H1 (cell line): ENCODE results near the gene GNG14. TPM values are rescaled to one million over a fixed set of nuclear protein-coding genes. Genes with fewer than 3 reads are reported as not detected.

Experiments used
- CTCF ChIA-PET: fragments of 300-600 bp; sonication (Branson Sonifier 250); formaldehyde crosslinking; loops from one replicate; lab custom pipeline; 2021; ENCODE audit not compliant: partially characterized antibody; lab: Charles Lee
- POLR2A ChIA-PET: fragments of 300-600 bp; sonication (Branson Sonifier 250); formaldehyde crosslinking; loops from one replicate; lab custom pipeline; 2021; ENCODE audit warnings: inconsistent platforms; ENCODE audit not compliant: partially characterized antibody; lab: Charles Lee
- DNase-seq, 2 experiments: peaks; one replicate each; pipeline versions ENCODE4 v3.0.0 to v3.0.0-alpha.2; 2010 to 2022; ENCODE audit warnings: low spot score in 2 of 2, low read depth in 1 of 2, mixed read lengths in 1 of 2
- FAIRE-seq: peaks from 2 replicates; lab custom pipeline; 2011; peaks lifted over from hg19 to GRCh38; lab: Jason Lieb, UNC
- H2AFZ ChIP-seq: 2 replicates; pipeline ENCODE4 v1.8.1; 2012; ENCODE audit warnings: low read length, inconsistent platforms
- H2AK5ac ChIP-seq: 2 replicates; pipeline ENCODE4 v1.6.1; 2013; ENCODE audit warnings: low read depth, low read length
- H2BK120ac ChIP-seq: replicated peaks from 2 replicates; pipeline ENCODE3; 2013; ENCODE audit warnings: low read depth, low read length, inconsistent platforms
- H2BK12ac ChIP-seq: 2 replicates; pipeline ENCODE4 v1.6.1; 2013; ENCODE audit warnings: low read depth, low read length
- H2BK15ac ChIP-seq: 2 replicates; pipeline ENCODE4 v1.6.1; 2013; ENCODE audit warnings: low read length
- H2BK20ac ChIP-seq: 2 replicates; pipeline ENCODE4 v1.6.1; 2013; ENCODE audit warnings: low read length
- H2BK5ac ChIP-seq: 2 replicates; pipeline ENCODE4 v1.6.1; 2013; ENCODE audit warnings: low read depth, low read length
- H3K14ac ChIP-seq: 2 replicates; pipeline ENCODE4 v1.6.1; 2013; ENCODE audit warnings: inconsistent platforms; ENCODE audit not compliant: insufficient read length
- H3K18ac ChIP-seq: 2 replicates; pipeline ENCODE4 v1.6.1; 2013; ENCODE audit warnings: low read length; ENCODE audit errors: extremely low read depth
- H3K23ac ChIP-seq: 2 replicates; pipeline ENCODE4 v1.6.1; 2013; ENCODE audit warnings: inconsistent platforms; ENCODE audit not compliant: insufficient read length
- H3K23me2 ChIP-seq: 2 replicates; pipeline ENCODE4 v1.6.1; 2013; ENCODE audit warnings: low read depth, low read length
- H3K27ac ChIP-seq: 2 replicates; pipeline ENCODE4 v1.6.1; 2011; ENCODE audit warnings: low read depth, low read length, inconsistent platforms
- H3K27me3 ChIP-seq, 4 experiments: replicated peaks in 1 of 4; 1 replicate in 1 of 4; 2 replicates in 3 of 4; pipeline versions ENCODE4 v1.6.1 to v1.8.1; 2011 to 2013; ENCODE audit warnings: low read length in 3 of 4, mild to moderate bottlenecking in 3 of 4, inconsistent platforms in 2 of 4, mixed read lengths in 2 of 4, moderate library complexity in 1 of 4; ENCODE audit not compliant: control insufficient read depth in 3 of 4, insufficient read depth in 3 of 4; ENCODE audit errors: extremely low read depth in 1 of 4
- H3K36me3 ChIP-seq, 4 experiments: 2 replicates each; pipeline versions ENCODE4 v1.6.1 to v1.8.1; 2011 to 2013; ENCODE audit warnings: mild to moderate bottlenecking in 4 of 4, low read length in 3 of 4, moderate library complexity in 2 of 4, control low read depth in 1 of 4, inconsistent platforms in 1 of 4; ENCODE audit not compliant: insufficient read depth in 4 of 4, control insufficient read depth in 2 of 4
- H3K4ac ChIP-seq: replicated peaks from 2 replicates; pipeline ENCODE3; 2013; ENCODE audit warnings: low read length, low read depth, mixed read lengths, inconsistent platforms; ENCODE audit not compliant: insufficient read length
- H3K4me1 ChIP-seq, 4 experiments: replicated peaks in 1 of 4; 1 replicate in 1 of 4; 2 replicates in 3 of 4; pipeline versions ENCODE4 v1.6.1 to v1.8.1; 2011 to 2013; ENCODE audit warnings: low read length in 3 of 4, inconsistent platforms in 2 of 4, mixed read lengths in 1 of 4; ENCODE audit not compliant: insufficient read depth in 4 of 4, control insufficient read depth in 3 of 4
- H3K4me2 ChIP-seq, 2 experiments: 2 replicates each; pipeline versions ENCODE4 v1.6.1 to v1.8.1; 2011 to 2013; ENCODE audit warnings: low read depth in 2 of 2, low read length in 2 of 2, control low read depth in 1 of 2, inconsistent platforms in 1 of 2, mild to moderate bottlenecking in 1 of 2; ENCODE audit not compliant: insufficient read depth in 1 of 2
- H3K4me3 ChIP-seq, 4 experiments: fragments of 200-600, 300-600 bp in 1 of 4; sonication (generic), shearing (Covaris generic), sonication (Bioruptor Twin) in 1 of 4; 2 replicates each; pipeline versions ENCODE4 v1.5.1 to v1.8.1; 2011 to 2016; ENCODE audit warnings: low read length in 4 of 4, low read depth in 3 of 4, control low read depth in 2 of 4, inconsistent platforms in 2 of 4, mild to moderate bottlenecking in 2 of 4, mixed read lengths in 1 of 4, moderate library complexity in 1 of 4; ENCODE audit not compliant: insufficient read depth in 2 of 4; ENCODE audit errors: extremely low read depth in 1 of 4
- H3K56ac ChIP-seq: replicated peaks from 2 replicates; pipeline ENCODE3; 2013; ENCODE audit warnings: low read depth, mild to moderate bottlenecking, mixed read lengths, low read length, inconsistent platforms; ENCODE audit not compliant: insufficient read length
- H3K79me1 ChIP-seq: 2 replicates; pipeline ENCODE4 v1.6.1; 2013; ENCODE audit warnings: low read depth, low read length, control low read depth
- H3K79me2 ChIP-seq, 2 experiments: 2 replicates each; pipeline versions ENCODE4 v1.6.1 to v1.8.1; 2012 to 2013; ENCODE audit warnings: low read length in 2 of 2, mild to moderate bottlenecking in 2 of 2, inconsistent platforms in 1 of 2; ENCODE audit not compliant: insufficient read depth in 2 of 2, control insufficient read depth in 1 of 2
- H3K9ac ChIP-seq, 4 experiments: replicated peaks in 1 of 4; 1 replicate in 1 of 4; 2 replicates in 3 of 4; pipeline versions ENCODE4 v1.6.1 to v1.8.1; 2011 to 2013; ENCODE audit warnings: low read depth in 3 of 4, low read length in 3 of 4, control low read depth in 2 of 4, mild to moderate bottlenecking in 2 of 4, moderate library complexity in 2 of 4, inconsistent platforms in 1 of 4; ENCODE audit errors: extremely low read depth in 1 of 4
- H3K9me3 ChIP-seq, 2 experiments: 2 replicates each; pipeline versions ENCODE4 v1.6.1 to v1.8.1; 2012 to 2013; ENCODE audit warnings: mild to moderate bottlenecking in 2 of 2, moderate library complexity in 2 of 2, control low read depth in 1 of 2, inconsistent platforms in 1 of 2, low read depth in 1 of 2, low read length in 1 of 2, mixed read lengths in 1 of 2; ENCODE audit not compliant: insufficient read depth in 2 of 2
- H4K20me1 ChIP-seq, 2 experiments: replicated peaks in 1 of 2; 2 replicates each; pipeline versions ENCODE3 to v1.8.1; 2011 to 2013; ENCODE audit warnings: inconsistent platforms in 2 of 2, low read length in 2 of 2, mild to moderate bottlenecking in 1 of 2; ENCODE audit not compliant: insufficient read depth in 2 of 2, control insufficient read depth in 1 of 2
- H4K5ac ChIP-seq: 2 replicates; pipeline ENCODE4 v1.6.1; 2013; ENCODE audit warnings: low read length, low read depth, mixed read lengths, inconsistent platforms; ENCODE audit not compliant: insufficient read length
- H4K8ac ChIP-seq: 2 replicates; pipeline ENCODE4 v1.8.0; 2013; ENCODE audit warnings: mild to moderate bottlenecking, moderate library complexity, low read length, inconsistent platforms; ENCODE audit not compliant: insufficient read depth; ENCODE audit errors: extremely low read depth
- H4K91ac ChIP-seq: replicated peaks from 2 replicates; pipeline ENCODE3; 2013; ENCODE audit warnings: low read length, mixed read lengths, inconsistent platforms; ENCODE audit not compliant: insufficient read length
- CBX8 ChIP-seq: fragments of 300-800, 300-1000 bp; sonication (generic); IDR thresholded peaks from 2 replicates; pipeline ENCODE4 v1.7.1; 2016; ENCODE audit warnings: low read depth, low read length, borderline replicate concordance
- CREB1 ChIP-seq: IDR thresholded peaks from 2 replicates; pipeline ENCODE4 v1.6.1; 2012; ENCODE audit warnings: inconsistent platforms
- EGR1 ChIP-seq: IDR thresholded peaks from 2 replicates; pipeline ENCODE4 v1.6.1; 2011; ENCODE audit warnings: low read depth, low read length, borderline replicate concordance
- GTF2F1 ChIP-seq: IDR thresholded peaks from 2 replicates; pipeline ENCODE4 v1.6.1; 2012; ENCODE audit warnings: low read depth, low read length, improper control_type of control experiment, borderline replicate concordance
- KDM5A ChIP-seq: fragments of 200-600 bp; IDR thresholded peaks from 2 replicates; pipeline ENCODE4 v1.7.1; 2012; ENCODE audit warnings: mild to moderate bottlenecking, low read length, inconsistent platforms, mixed read lengths
- NRF1 ChIP-seq: IDR thresholded peaks from 2 replicates; pipeline ENCODE4 v1.6.1; 2011; ENCODE audit warnings: mild to moderate bottlenecking, low read depth, low read length, improper control_type of control experiment
- PHF8 ChIP-seq: fragments of 200-600 bp; sonication (generic); conservative IDR thresholded peaks from 2 replicates; pipeline ENCODE4 v1.7.1; 2012; ENCODE audit warnings: low read depth, mild to moderate bottlenecking, inconsistent platforms, low read length, moderate library complexity
- POLR2AphosphoS5 ChIP-seq: IDR thresholded peaks from 2 replicates; pipeline ENCODE4 v1.6.1; 2011; ENCODE audit warnings: low read depth, low read length
- RNF2 ChIP-seq: fragments of 200-900, 300-1000 bp; sonication (generic); IDR thresholded peaks from 2 replicates; pipeline ENCODE4 v1.7.1; 2016; ENCODE audit warnings: borderline replicate concordance, low read depth, mild to moderate bottlenecking, antibody characterized with exemption, low read length; ENCODE audit not compliant: poor library complexity, severe bottlenecking; ENCODE audit errors: missing control alignments
- RXRA ChIP-seq: IDR thresholded peaks from 2 replicates; pipeline ENCODE4 v1.6.1; 2011; ENCODE audit warnings: low read depth, mild to moderate bottlenecking, low read length, moderate library complexity; ENCODE audit not compliant: insufficient read depth
- SIX5 ChIP-seq: IDR thresholded peaks from 2 replicates; pipeline ENCODE4 v1.6.1; 2011; ENCODE audit warnings: mild to moderate bottlenecking, low read depth, low read length
- SP1 ChIP-seq: IDR thresholded peaks from 2 replicates; pipeline ENCODE4 v1.6.1; 2011; ENCODE audit warnings: low read depth, low read length
- TAF1 ChIP-seq: IDR thresholded peaks from 2 replicates; pipeline ENCODE4 v1.6.1; 2011; ENCODE audit warnings: mild to moderate bottlenecking, low read depth, low read length
- TAF7 ChIP-seq: optimal IDR thresholded peaks from 2 replicates; pipeline ENCODE3; 2011; ENCODE audit warnings: low read depth, mild to moderate bottlenecking, inconsistent platforms, low read length, moderate library complexity, borderline replicate concordance
- YY1 ChIP-seq: IDR thresholded peaks from 2 replicates; pipeline ENCODE4 v1.6.1; 2011; ENCODE audit warnings: low read depth, mild to moderate bottlenecking, low read length
- WGBS, 2 experiments: shearing (Covaris generic) in 1 of 2; methylation state at CpG; one replicate each; pipeline versions ENCODE4 v1.1.6 to v1.1.7; 2013 to 2015; ENCODE audit warnings: low lambda C conversion rate in 2 of 2, mixed read lengths in 2 of 2, inconsistent platforms in 1 of 2, low coverage in 1 of 2, missing lambda C conversion rate in 1 of 2; ENCODE audit not compliant: insufficient replicate concordance in 2 of 2, insufficient coverage in 1 of 2, insufficient read length in 1 of 2; ENCODE audit errors: extremely low coverage in 1 of 2, missing lambda C conversion rate in 1 of 2; 5-methylcytosine and 5-hydroxymethylcytosine counted together
- polyA plus RNA-seq, 7 experiments: library from polyadenylated mRNA; depleted of rRNA in 3 of 7; stranded (reverse) in 5 of 7; unstranded in 2 of 7; fragments of >200 nt in 5 of 7; fragments of 200-250 nt in 2 of 7; gene quantifications; 1 replicate in 5 of 7; 2 replicates in 1 of 7; 4 replicates in 1 of 7; pipeline versions ENCODE4 v1.2.1 to v1.2.3, GENCODE V29; 2011 to 2013; ENCODE audit warnings: missing spikeins in 2 of 7, mixed read lengths in 2 of 7
- total RNA-seq: library from RNA; stranded (reverse); fragmentation: NEBNext Ultra II Directional; extraction: Animal tissue kit (Norgen Biotek cat#: 25700); gene quantifications from 2 replicates; pipeline ENCODE4 v1.2.1, GENCODE V29; 2021

GNG14 gene
- total and polyA plus RNA-seq, 2 of the 8 experiments (the other 6 are each of a cell fraction or from before 2014, with no cell fraction given) = not detected

GRCh38 chr19:12715102-12715501 lies 27.3 kb downstream of the GNG14 start:
- Histone ChIP-seq H3K23me2 (no peaks in the 10 kb centered on the region), H3K56ac (no peak overlapping the region), H3K9me3 (no peaks in the 10 kb centered on the region), H4K8ac (no peak overlapping the region), H2BK20ac (no peak overlapping the region), H3K18ac (no peak overlapping the region), H3K79me2 (peaks cover 9 to 37% of the 10 kb centered on the region in 2 experiments), H3K79me1 (peaks cover 8% of the 10 kb centered on the region; the same call in 1 of the 2 replicates), H2BK12ac (no peak overlapping the region), H2BK5ac (no peak overlapping the region), H3K4me3 (no peak overlapping the region), H3K14ac (no peak overlapping the region), H3K27me3 (no peaks in the 10 kb centered on the region), H3K23ac (no peak overlapping the region), H2AK5ac (no peak overlapping the region), H3K4me1 (no peaks in the 10 kb centered on the region), H4K20me1 (peaks cover 9 to 23% of the 10 kb centered on the region in 2 experiments), H3K27ac (no peak overlapping the region), H2BK120ac (no peak overlapping the region), H2BK15ac (no peak overlapping the region), H3K36me3 (peaks cover 38 to 64% (median 50%) of the 10 kb centered on the region in 4 experiments), H3K4ac (no peak overlapping the region), H3K4me2 (no peak overlapping the region), H4K5ac (no peak overlapping the region), H2AFZ (no peak overlapping the region), H4K91ac (no peak overlapping the region), H3K9ac (no peak overlapping the region)
- DNase-seq (no peak), FAIRE-seq (no peak)
- ChIA-PET POLR2A (interaction anchor here (0.9 to 12.9 kb wide), 7 partner anchors 7 to 34 kb away, joined by 3 to 258 read pairs (median 6); partner anchors contain the start of genes GET3, TNPO2 and TRIR), CTCF (interaction anchor here (0.6 to 13.0 kb wide), 11 partner anchors 8 to 83 kb away, joined by 3 to 81 read pairs (median 6); partner anchors contain the start of gene TRIR)
- 90% methylated on average over 15 of the region's 15 CpGs; no CpG with 5 or more reads in 1 of the 2 experiments for WGBS, 2 experiments
- TF ChIP-seq PHF8 = no peak
- TF ChIP-seq EGR1 = no peak
- no peak for TF ChIP-seq YY1
- no peak for TF ChIP-seq GTF2F1
- TF ChIP-seq TAF7 = no peak
- TF ChIP-seq RXRA = no peak
- TF ChIP-seq NRF1 = no peak
- no peak for TF ChIP-seq SIX5
- no peak for TF ChIP-seq RNF2
- TF ChIP-seq TAF1 = no peak
- no peak for TF ChIP-seq CBX8
- TF ChIP-seq CREB1 = no peak
- no peak for TF ChIP-seq POLR2AphosphoS5
- TF ChIP-seq SP1 = no peak
- no peak for TF ChIP-seq KDM5A
